GM12892 (cell line): ENCODE data around the gene MAP2K5.

Source experiments
- POLR2A ChIP-seq: IDR thresholded peaks from 2 replicates; pipeline ENCODE4 v1.6.1; 2011; ENCODE audit warnings: low read depth, low read length, control low read depth
- TAF1 ChIP-seq: IDR thresholded peaks from 2 replicates; pipeline ENCODE4 v1.6.1; 2011; ENCODE audit warnings: low read depth, mild to moderate bottlenecking, control low read depth, low read length, borderline replicate concordance

DNA sequence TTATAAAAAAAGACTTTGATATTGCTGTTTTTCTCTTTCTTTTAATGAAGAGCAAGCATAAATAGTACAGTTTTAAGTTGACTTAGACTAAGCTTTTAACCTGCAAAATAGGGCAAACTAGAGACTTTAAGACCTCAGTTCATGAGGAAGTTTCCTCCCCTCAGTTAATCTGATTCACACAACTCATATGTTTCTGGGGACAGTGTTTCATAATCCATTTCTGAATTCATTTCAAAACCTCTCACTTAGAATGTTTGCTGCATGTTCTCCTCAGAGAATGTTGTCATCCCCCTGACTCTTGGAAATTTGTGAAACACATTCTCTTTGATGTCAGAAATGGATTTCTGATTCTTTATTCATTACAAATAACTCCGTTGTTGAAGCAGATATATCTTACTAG, 203.5 kb downstream of the MAP2K5 start:
- no peak for TF ChIP-seq POLR2A
- no peak for TF ChIP-seq TAF1
